ENCODE data around the gene EVA1B. TPM values are rescaled to one million over a fixed set of nuclear protein-coding genes. Genes with fewer than 3 reads are reported as not detected.

The EVA1B gene
- total and polyA plus RNA-seq, 2 of the 4 experiments (the other 2 are of a cell fraction), result 49.8 to 64.6 TPM

GRCh38 chr1:36304970-36305914 lies 18.2 kb downstream of the EVA1B start:
- WGBS, 2 experiments (ENCODE audit: extremely low coverage in 2 of 2, insufficient read length in 1 of 2), result 37% methylated on average over 2 of the region's 10 CpGs; no CpG with 5 or more reads in 1 of the 2 experiments
- no peak for DNase-seq
- ChIA-PET POLR2A (ENCODE audit: unreplicated experiment) (no interaction called here), CTCF (no interaction called here)
- Histone ChIP-seq H2AFZ (replicated peaks; ENCODE audit: low read length, poor library complexity) (no peak overlapping the region), H3K79me1 (ENCODE audit: low read depth in 1 of 2, low read length in 2 of 2) (peaks cover 24 to 62% of the 10 kb centered on the region in 2 experiments; a peak in 3 of 4 replicates), H2BK15ac (ENCODE audit: low read depth, low read length) (no peak overlapping the region), H3K27ac (ENCODE audit: insufficient read depth, low read length) (no peak overlapping the region), H2BK5ac (ENCODE audit: low read depth, low read length, poor library complexity, severe bottlenecking) (no peak overlapping the region), H4K20me1 (ENCODE audit: insufficient read depth, low read length) (peaks cover 10% of the 10 kb centered on the region; the same call in 1 of the 2 replicates), H3K4me2 (ENCODE audit: low read depth, low read length) (no peak overlapping the region), H3K27me3 (ENCODE audit: control insufficient read depth, insufficient read depth, low read length) (no peaks in the 10 kb centered on the region), H3K36me3 (ENCODE audit: control insufficient read depth, insufficient read depth, low read length) (peaks cover 38% of the 10 kb centered on the region), H4K91ac (ENCODE audit: insufficient read depth, low read depth, low read length) (no peak overlapping the region), H3K14ac (replicated peaks; ENCODE audit: low read depth, low read length) (no peak overlapping the region), H2AK9ac (replicated peaks; ENCODE audit: low read depth, low read length, poor library complexity) (peak overlapping the region; percentile 23), H3K4me3 (ENCODE audit: insufficient read depth, low read depth, low read length) (no peak overlapping the region), H3K4ac (ENCODE audit: low read depth, low read length) (no peak overlapping the region), H4K8ac (ENCODE audit: low read depth in 2 of 2, low read length in 2 of 2) (no peak overlapping the region), H4K5ac (ENCODE audit: low read depth, low read length) (no peak overlapping the region), H3K4me1 (ENCODE audit: control insufficient read depth, insufficient read depth, low read length) (peaks cover 8% of the 10 kb centered on the region), H2AK5ac (ENCODE audit: low read depth, low read length) (no peak overlapping the region), H3K56ac (ENCODE audit: extremely low read depth, insufficient read depth, low read length) (no peak overlapping the region), H3K18ac (ENCODE audit: low read depth, low read length) (no peak overlapping the region), H2BK20ac (ENCODE audit: low read depth, low read length) (no peak overlapping the region), H3K9ac (ENCODE audit: low read depth, low read length) (no peak overlapping the region), H3K9me3 (ENCODE audit: control insufficient read depth, insufficient read depth, low read length) (no peaks in the 10 kb centered on the region), H3K9me1 (ENCODE audit: insufficient read depth, low read length) (peaks cover 14% of the 10 kb centered on the region), H3K23ac (ENCODE audit: low read depth, low read length) (peak overlapping the region; percentile 55; the same call in 1 of the 2 replicates), H2BK120ac (ENCODE audit: low read depth, low read length) (no peak overlapping the region)
- intact Hi-C loops (cut with micrococcal nuclease), result no loop called here
- no peak for ATAC-seq (ENCODE audit: low read depth)
- in situ Hi-C loops (cut with MboI; ENCODE audit: low sequenced_read_pairs), result no loop called here
- dilution Hi-C loops (cut with HindIII; ENCODE audit: low sequenced_read_pairs, unreplicated experiment), result no loop called here
- BruUV-seq (replicated peaks), result no TSS peak
- no peak for TF ChIP-seq RCOR1 (IDR thresholded peaks at IDR 0.05; ENCODE audit: insufficient replicate concordance, low read length)
- TF ChIP-seq CHD1 (IDR thresholded peaks at IDR 0.05; ENCODE audit: low read depth, low read length), result no peak
- TF ChIP-seq CTCF (conservative IDR thresholded peaks at IDR 0.05; ENCODE audit: low read depth, low read length), result no peak
- TF ChIP-seq SMC3 (IDR thresholded peaks at IDR 0.05; ENCODE audit: low read depth, low read length), result no peak
- no peak for TF ChIP-seq RFX5 (IDR thresholded peaks at IDR 0.05; ENCODE audit: low read depth, low read length)
- no peak for TF ChIP-seq CEBPB (IDR thresholded peaks at IDR 0.05; ENCODE audit: low read depth, low read length)
- TF ChIP-seq MAFK (IDR thresholded peaks at IDR 0.05; ENCODE audit: low read depth, low read length), result no peak
- TF ChIP-seq ELK1 (IDR thresholded peaks at IDR 0.05; ENCODE audit: borderline replicate concordance, low read depth, low read length), result no peak
- no peak for TF ChIP-seq POLR2A (IDR thresholded peaks at IDR 0.05; ENCODE audit: low read depth, low read length)
- TF ChIP-seq FOS (IDR thresholded peaks at IDR 0.05; ENCODE audit: low read depth, low read length), result no peak
- TF ChIP-seq MXI1 (IDR thresholded peaks at IDR 0.05; ENCODE audit: borderline replicate concordance, low read depth, low read length), result no peak
- no peak for TF ChIP-seq BHLHE40 (IDR thresholded peaks at IDR 0.05; ENCODE audit: low read depth, low read length)
- TF ChIP-seq NFE2L2 (IDR thresholded peaks at IDR 0.05; ENCODE audit: low read depth, low read length), result no peak
- no peak for TF ChIP-seq RAD21 (IDR thresholded peaks at IDR 0.05; ENCODE audit: low read length)
- no peak for TF ChIP-seq USF2 (IDR thresholded peaks at IDR 0.05; ENCODE audit: low read depth, low read length)

Data from IMR-90 (cell line).